Suprapubic skin (tissue), 4 donors: Measurements from ENCODE around the gene SPAG6.

ENCODE experiments used
- CTCF ChIP-seq, 2 donors: fragments of 200-600 bp in 1 of 2; fragments of 450-650 bp in 1 of 2; sonication (generic) in 1 of 2; IDR thresholded peaks; one replicate each; pipeline ENCODE4 v1.5.1; 2016 to 2019; ENCODE audit warnings: antibody characterized with exemption in 2 of 2, mild to moderate bottlenecking in 1 of 2, moderate library complexity in 1 of 2
- EP300 ChIP-seq: sonication (generic); formaldehyde crosslinking; IDR thresholded peaks from one replicate; pipeline ENCODE4 v1.6.1; 2017; ENCODE audit warnings: antibody characterized with exemption
- POLR2A ChIP-seq, 2 donors: fragments of 450-650 bp; IDR thresholded peaks; one replicate each; pipeline ENCODE4 v1.6.1; 2017; ENCODE audit warnings: antibody characterized with exemption in 2 of 2, mild to moderate bottlenecking in 2 of 2, moderate library complexity in 2 of 2
- POLR2AphosphoS5 ChIP-seq, 3 donors: sonication (generic); formaldehyde crosslinking; IDR thresholded peaks; one replicate each; pipeline ENCODE4 v1.6.1; 2017; ENCODE audit warnings: antibody characterized with exemption in 3 of 3

- TF ChIP-seq CTCF (IDR thresholded peaks at IDR 0.05) (no peak), POLR2A (IDR thresholded peaks at IDR 0.05) (no peak), POLR2AphosphoS5 (IDR thresholded peaks at IDR 0.05) (no peak), EP300 (no peak)
These were observed 20.4 kb upstream of the SPAG6 start for GRCh38 chr10:22324893-22325271.
